SHP77 (cell line): Measurements from ENCODE around the gene LCE6A.

Experiments
- DNase-seq, 2 experiments: peaks; one replicate each; lab custom pipeline; 2025; lab: John Stamatoyannopoulos, UW

LCE6A gene

DNA sequence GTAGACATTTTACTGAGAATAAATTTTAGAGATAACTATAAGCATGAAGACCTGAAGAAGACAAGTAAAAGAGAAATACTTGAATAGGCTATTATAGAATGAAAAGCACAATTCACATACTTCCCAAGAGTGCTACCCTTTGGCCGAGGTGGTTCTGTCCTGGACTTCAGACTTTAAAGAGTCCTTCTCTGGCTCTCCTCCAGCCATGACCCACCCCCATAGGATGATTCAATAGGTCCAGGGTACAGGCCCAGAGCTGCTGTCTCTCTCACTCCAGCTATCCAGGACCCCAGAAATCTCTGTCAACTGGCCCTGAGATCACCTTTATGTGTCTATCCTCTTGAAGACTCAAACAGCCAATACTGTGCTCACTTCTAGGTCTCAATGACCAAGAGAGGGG, 34.2 kb downstream of the LCE6A start:
- DNase-seq, result no peak

DNA sequence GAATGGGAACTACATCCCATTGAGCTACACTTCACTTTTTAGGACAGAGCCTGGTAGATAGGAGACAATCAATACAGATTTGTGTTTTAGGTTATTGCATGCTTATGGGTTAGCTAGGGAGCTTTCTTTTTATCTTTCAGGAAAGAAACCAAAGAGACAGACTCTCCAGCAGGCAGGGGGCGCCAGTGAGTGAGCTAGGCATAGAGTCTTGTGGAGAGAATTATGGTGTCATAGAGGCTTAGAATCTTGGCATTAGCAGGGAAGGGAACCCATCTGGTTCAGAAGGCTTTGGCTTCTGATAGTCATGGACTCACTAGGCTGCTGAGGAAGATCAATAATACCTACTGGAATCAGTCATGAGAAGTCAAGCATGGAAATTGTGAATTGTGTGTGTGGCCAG, 35.4 kb downstream of the LCE6A start, which contains the start of gene SMCP:
Gene SMCP (plus strand): TSS at position 281 of the 400 bp plus-strand sequence. CDS start 6,101 bp downstream, outside the sequence.
- DNase-seq, result no peak

- DNase-seq, result no peak
These were observed 37.0 kb downstream of the LCE6A start for GRCh38 chr1:152879559-152880198.

DNA sequence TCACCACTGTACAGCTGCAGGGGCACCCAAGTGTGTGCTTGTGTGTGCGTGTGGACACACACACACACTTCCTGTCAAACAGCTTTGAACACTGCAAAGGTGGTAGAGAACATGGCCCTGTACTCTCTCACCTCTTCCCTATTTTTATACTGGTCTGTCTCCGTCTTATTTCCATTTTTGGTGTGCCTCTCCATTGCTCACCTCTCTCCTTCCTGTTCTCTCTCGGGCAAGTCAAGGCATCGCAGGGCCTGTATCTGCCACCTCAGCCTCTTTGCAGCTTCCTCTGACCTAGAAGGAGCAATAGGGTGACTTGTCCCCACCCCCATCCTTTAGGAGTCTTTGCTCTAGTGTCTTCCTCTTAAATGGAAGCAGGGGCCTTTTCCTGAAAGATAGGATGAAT, 37.7 kb downstream of the LCE6A start:
- DNase-seq, result no peak

DNA sequence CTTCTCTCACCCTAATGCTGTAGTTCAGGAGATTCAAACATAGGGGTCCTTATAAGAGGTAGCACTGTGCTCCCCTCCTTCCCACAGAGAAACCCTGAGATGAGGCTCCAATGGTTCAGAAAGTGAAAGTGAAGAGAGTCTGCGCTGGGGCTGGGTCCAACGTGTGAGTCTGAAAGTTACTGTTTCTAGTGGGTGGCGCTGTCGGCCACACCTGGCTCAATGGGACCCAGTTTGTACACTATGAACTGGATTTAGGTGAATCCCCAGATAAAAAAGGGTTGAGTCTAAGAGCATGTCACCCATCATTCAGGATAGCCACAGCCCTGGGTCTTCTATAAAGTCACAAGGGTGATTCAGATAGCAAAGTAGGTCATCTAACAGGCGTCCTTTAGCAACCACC, 38.3 kb downstream of the LCE6A start:
- DNase-seq, result no peak

DNA sequence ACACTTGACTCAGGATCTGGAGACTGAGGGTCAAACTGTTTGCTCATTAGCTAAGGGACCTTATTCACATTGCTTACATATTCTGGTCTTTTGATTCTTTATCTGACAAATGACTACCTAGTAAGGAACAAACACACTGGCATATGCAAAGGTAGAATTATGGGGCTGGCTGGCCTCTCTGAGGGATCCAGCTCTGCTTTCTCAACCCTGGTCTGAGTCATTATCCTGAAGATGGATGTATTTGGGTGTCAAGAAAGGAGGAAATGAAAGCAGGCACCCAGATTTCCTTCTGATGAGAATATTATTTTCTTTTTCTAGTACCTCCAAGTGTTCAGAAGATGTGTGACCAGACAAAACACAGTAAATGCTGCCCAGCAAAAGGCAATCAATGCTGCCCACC, 41.4 kb downstream of the LCE6A start:
- DNase-seq, result no peak

DNA sequence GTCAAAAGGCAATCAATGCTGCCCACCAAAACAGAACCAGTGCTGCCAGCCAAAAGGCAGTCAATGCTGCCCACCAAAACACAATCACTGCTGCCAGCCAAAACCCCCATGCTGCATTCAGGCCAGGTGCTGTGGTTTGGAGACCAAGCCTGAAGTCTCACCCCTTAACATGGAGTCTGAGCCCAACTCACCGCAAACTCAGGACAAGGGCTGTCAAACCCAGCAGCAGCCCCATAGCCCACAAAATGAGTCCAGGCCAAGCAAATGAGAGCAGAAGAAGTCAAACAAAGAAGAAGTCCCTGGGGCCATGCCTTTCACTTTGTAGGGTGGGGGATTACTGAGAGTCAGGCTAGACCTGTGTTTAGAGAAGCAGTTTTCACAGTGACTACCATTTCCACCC, 41.9 kb downstream of the LCE6A start:
- no peak for DNase-seq

GRCh38 chr1:152884966-152885624, 42.4 kb downstream of the LCE6A start:
- DNase-seq, result no peak

DNA sequence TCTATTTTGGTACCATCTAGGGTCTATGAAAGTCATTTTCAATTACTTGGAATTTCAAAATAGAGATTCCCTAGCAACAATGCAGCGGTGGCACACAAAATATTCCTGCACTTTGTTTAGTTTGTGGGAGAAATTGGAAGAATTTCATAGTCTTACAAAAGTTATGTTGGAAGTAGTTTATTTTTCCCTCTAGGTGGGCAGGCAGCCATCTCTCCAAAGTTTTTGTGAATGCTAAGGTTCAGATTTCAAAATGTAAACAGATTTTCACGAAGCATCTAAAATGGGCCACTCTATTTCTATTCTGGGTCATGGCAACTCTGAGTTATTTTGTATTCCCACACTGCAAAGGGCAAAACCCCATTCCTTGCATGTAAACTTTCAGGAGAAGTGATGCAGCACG, 43.4 kb downstream of the LCE6A start:
- no peak for DNase-seq

DNA sequence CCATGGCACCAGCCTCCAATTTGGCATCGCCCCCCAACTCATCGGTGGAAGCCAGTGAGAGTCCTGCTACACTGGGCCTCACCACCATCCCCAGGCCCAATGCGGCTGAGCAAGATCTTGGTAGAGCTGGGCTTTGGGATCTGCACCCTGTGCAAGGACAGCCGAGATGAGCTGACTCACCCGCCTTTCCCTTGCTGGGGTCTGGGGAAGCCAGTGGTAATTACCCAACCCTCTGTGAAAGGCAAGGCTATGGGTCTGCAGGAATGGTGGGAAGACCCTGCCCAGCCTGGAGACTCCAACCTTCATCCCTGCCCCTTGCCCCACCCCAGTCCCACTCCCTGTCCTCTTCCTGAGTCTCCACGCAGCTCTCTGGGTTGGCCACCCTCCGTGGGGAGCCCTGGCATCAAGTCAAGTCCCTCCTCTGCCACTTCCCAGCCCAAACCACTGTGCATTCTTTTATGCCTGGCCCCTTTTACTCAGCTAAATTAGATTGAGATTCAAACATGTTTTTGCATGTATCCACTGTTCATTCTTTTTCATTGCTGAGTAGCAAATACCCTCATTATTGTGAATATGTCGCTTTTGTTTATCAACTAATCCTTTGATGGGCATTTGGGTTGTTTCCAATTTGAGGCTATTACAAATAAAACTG, 44.2 kb downstream of the LCE6A start:
- no peak for DNase-seq

- DNase-seq, result no peak
These were observed 45.5 kb downstream of the LCE6A start for GRCh38 chr1:152888126-152888525.
